Transverse colon (tissue), 4 donors: Measurements from ENCODE around the gene SPAG6.

Source experiments
- CTCF ChIP-seq, 5 experiments: fragments of 200-600 bp in 3 of 5; fragments of 450-650 bp in 2 of 5; sonication (generic) in 3 of 5; IDR thresholded peaks; 1 replicate in 2 of 5; 2 replicates in 3 of 5; pipeline ENCODE4 v1.5.1; 2016 to 2017; ENCODE audit warnings: antibody characterized with exemption in 5 of 5, inconsistent platforms in 3 of 5, mild to moderate bottlenecking in 2 of 5, moderate library complexity in 1 of 5
- POLR2AphosphoS5 ChIP-seq, 3 donors: sonication (generic); formaldehyde crosslinking; IDR thresholded peaks; one replicate each; pipeline ENCODE4 v1.6.1; 2016; ENCODE audit warnings: antibody characterized with exemption in 3 of 3

GRCh38 chr10:22338931-22339330, 6.4 kb upstream of the SPAG6 start:
- TF ChIP-seq CTCF (IDR thresholded peaks at IDR 0.05) = no peak
- no peak for TF ChIP-seq POLR2AphosphoS5 (IDR thresholded peaks at IDR 0.05)
